ENCODE data around the gene ATP2B3. TPM values are rescaled to one million over a fixed set of nuclear protein-coding genes. Genes with fewer than 3 reads are reported as not detected.

Gene ATP2B3
- total RNA-seq, 1 donor from 2014 or later, result 0.60 TPM

GRCh38 chrX:153578889-153579288, 61.4 kb downstream of the ATP2B3 start:
- no peak for DNase-seq (ENCODE audit: low spot score, unreplicated experiment)
- TF ChIP-seq, protein P1, sequence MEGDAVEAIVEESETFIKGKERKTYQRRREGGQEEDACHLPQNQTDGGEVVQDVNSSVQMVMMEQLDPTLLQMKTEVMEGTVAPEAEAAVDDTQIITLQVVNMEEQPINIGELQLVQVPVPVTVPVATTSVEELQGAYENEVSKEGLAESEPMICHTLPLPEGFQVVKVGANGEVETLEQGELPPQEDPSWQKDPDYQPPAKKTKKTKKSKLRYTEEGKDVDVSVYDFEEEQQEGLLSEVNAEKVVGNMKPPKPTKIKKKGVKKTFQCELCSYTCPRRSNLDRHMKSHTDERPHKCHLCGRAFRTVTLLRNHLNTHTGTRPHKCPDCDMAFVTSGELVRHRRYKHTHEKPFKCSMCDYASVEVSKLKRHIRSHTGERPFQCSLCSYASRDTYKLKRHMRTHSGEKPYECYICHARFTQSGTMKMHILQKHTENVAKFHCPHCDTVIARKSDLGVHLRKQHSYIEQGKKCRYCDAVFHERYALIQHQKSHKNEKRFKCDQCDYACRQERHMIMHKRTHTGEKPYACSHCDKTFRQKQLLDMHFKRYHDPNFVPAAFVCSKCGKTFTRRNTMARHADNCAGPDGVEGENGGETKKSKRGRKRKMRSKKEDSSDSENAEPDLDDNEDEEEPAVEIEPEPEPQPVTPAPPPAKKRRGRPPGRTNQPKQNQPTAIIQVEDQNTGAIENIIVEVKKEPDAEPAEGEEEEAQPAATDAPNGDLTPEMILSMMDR (IDR thresholded peaks at IDR 0.05; ENCODE audit: unreplicated experiment), result no peak
- H3K4me1 Mint-ChIP-seq (ENCODE audit: low read depth), result peaks cover 3% of the 10 kb centered on the region
- H3K4me3 Mint-ChIP-seq (ENCODE audit: low read depth), result no peak overlapping the region
- no peak overlapping the region for H3K27ac Mint-ChIP-seq
- H3K36me3 Mint-ChIP-seq (ENCODE audit: insufficient read depth), result no peaks in the 10 kb centered on the region
- H3K9me3 Mint-ChIP-seq (ENCODE audit: low read depth), result peaks cover 11% of the 10 kb centered on the region
- H3K27me3 Mint-ChIP-seq, result peaks cover 17% of the 10 kb centered on the region

DNA sequence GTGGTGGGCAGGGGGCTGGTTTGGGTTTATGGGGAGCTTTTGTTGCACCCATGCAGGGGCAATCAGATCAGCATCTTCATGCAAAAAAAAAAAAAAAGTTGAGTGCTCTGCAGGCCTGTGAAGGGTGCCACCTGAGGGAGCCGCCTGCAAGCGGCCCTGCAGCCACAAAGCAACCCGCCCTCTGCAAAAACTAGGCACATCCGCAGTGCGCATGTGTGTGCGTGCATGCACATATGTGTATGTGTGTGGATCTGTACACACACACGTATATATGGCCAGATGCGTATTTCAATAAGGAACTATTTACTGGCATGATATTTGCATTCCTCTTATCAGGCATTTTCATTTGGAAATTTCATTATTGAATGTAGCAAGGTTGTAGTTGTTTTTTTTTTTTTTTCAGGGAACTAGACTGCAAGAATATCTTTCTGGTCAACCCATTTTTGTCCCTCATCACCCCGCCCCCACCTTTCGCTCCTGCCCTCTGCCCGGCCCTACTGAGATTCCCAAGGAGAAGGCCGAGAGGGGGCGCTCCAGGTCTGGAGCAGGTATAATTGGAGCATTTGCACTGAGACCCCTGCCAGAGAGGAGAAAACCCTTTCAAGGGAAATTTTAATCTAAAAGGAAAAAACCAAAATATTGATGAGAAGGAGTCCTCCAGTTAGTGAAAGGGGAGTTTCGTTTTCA, 63.4 kb downstream of the ATP2B3 start:
- no peak for DNase-seq (ENCODE audit: low spot score, unreplicated experiment)
- Mint-ChIP-seq H3K4me3 (ENCODE audit: low read depth) (no peak overlapping the region), H3K36me3 (ENCODE audit: insufficient read depth) (no peaks in the 10 kb centered on the region), H3K27ac (no peak overlapping the region), H3K4me1 (ENCODE audit: low read depth) (peaks cover 3% of the 10 kb centered on the region), H3K27me3 (peaks cover 10% of the 10 kb centered on the region), H3K9me3 (ENCODE audit: low read depth) (peaks cover 11% of the 10 kb centered on the region)
- TF ChIP-seq, protein P1 (IDR thresholded peaks at IDR 0.05; ENCODE audit: unreplicated experiment), result peak; percentile 25

- Mint-ChIP-seq H3K36me3 (ENCODE audit: insufficient read depth) (peaks cover 5% of the 10 kb centered on the region), H3K27ac (no peak overlapping the region), H3K27me3 (peaks cover 10% of the 10 kb centered on the region), H3K4me3 (ENCODE audit: low read depth) (no peak overlapping the region), H3K9me3 (ENCODE audit: low read depth) (peaks cover 14% of the 10 kb centered on the region), H3K4me1 (ENCODE audit: low read depth) (peaks cover 3% of the 10 kb centered on the region)
- TF ChIP-seq, protein P1 (IDR thresholded peaks at IDR 0.05; ENCODE audit: unreplicated experiment), result no peak
- no peak for DNase-seq (ENCODE audit: low spot score, unreplicated experiment)
Observed at GRCh38 chrX:153582896-153583295, 65.5 kb downstream of the ATP2B3 start.

DNA sequence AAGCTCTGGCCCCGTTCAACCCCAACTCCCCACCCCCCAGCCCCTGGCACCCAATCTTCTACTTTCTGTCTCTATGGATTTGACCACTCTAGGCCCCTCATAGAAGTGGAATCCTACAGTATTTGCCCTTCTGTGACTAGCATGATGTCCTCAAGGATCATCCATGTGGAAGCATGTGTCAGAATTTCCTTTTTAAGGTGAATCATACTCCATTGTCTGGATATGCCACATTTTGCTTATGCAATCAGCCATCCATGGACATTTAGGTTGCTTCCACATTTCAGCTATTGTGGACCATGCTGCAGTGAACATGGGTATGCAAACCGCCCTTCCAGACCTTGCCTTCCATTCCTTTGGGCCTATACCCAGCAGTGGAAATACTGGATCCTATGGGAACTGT, 66.0 kb downstream of the ATP2B3 start:
- peaks cover 3% of the 10 kb centered on the region for H3K4me1 Mint-ChIP-seq (ENCODE audit: low read depth)
- peaks cover 10% of the 10 kb centered on the region for H3K27me3 Mint-ChIP-seq
- H3K36me3 Mint-ChIP-seq (ENCODE audit: insufficient read depth), result peaks cover 10% of the 10 kb centered on the region
- no peak overlapping the region for H3K4me3 Mint-ChIP-seq (ENCODE audit: low read depth)
- DNase-seq (ENCODE audit: low spot score, unreplicated experiment), result no peak
- no peak overlapping the region for H3K27ac Mint-ChIP-seq
- H3K9me3 Mint-ChIP-seq (ENCODE audit: low read depth), result peaks cover 18% of the 10 kb centered on the region
- TF ChIP-seq, protein P1 (IDR thresholded peaks at IDR 0.05; ENCODE audit: unreplicated experiment), result no peak

- peaks cover 13% of the 10 kb centered on the region for H3K9me3 Mint-ChIP-seq (ENCODE audit: low read depth)
- H3K36me3 Mint-ChIP-seq (ENCODE audit: insufficient read depth), result peaks cover 10% of the 10 kb centered on the region
- no peak overlapping the region for H3K27ac Mint-ChIP-seq
- no peak overlapping the region for H3K4me3 Mint-ChIP-seq (ENCODE audit: low read depth)
- no peaks in the 10 kb centered on the region for H3K27me3 Mint-ChIP-seq
- no peak for DNase-seq (ENCODE audit: low spot score, unreplicated experiment)
- TF ChIP-seq, protein P1 (IDR thresholded peaks at IDR 0.05; ENCODE audit: unreplicated experiment), result no peak
- H3K4me1 Mint-ChIP-seq (ENCODE audit: low read depth), result peaks cover 3% of the 10 kb centered on the region
Observed at GRCh38 chrX:153585827-153586226, 68.4 kb downstream of the ATP2B3 start.
